ENCODE results near the gene RGS1.

RGS1 gene

GRCh38 chr1:192602757-192603156 is 27.2 kb downstream of the RGS1 start:
- ChIA-PET CTCF (interaction anchor here (0.8 to 1.8 kb wide), 4 partner anchors 23 to 113 kb away, joined by 3 to 5 read pairs (median 3); no protein-coding TSS in a partner anchor), POLR2A (no interaction called here)
- 100% methylated on average over 1 of the region's 1 CpG for WGBS (ENCODE audit: insufficient coverage)
- Histone ChIP-seq H3K27me3 (replicated peaks in 2 of 5; ENCODE audit: control insufficient read depth in 4 of 5, insufficient read depth in 5 of 5, low read length in 4 of 5) (no peaks in the 10 kb centered on the region), H3K9me3 (ENCODE audit: control extremely low read depth in 1 of 5, control insufficient read depth in 4 of 5, insufficient read depth in 2 of 5, low read depth in 1 of 5, low read length in 4 of 5) (no peaks in the 10 kb centered on the region), H3K4me3 (ENCODE audit: control insufficient read depth in 1 of 7, extremely low read depth in 1 of 7, insufficient read depth in 4 of 7, low read depth in 2 of 7, low read length in 6 of 7) (no peak overlapping the region), H3K27ac (ENCODE audit: insufficient read depth in 1 of 2, low read depth in 1 of 2, low read length in 2 of 2, poor library complexity in 1 of 2, severe bottlenecking in 2 of 2) (no peak overlapping the region), H3K4me1 (ENCODE audit: control extremely low read depth in 1 of 4, control insufficient read depth in 4 of 4, insufficient read depth in 4 of 4, low read length in 3 of 4) (peaks cover 6 to 17% (median 7%) of the 10 kb centered on the region in 4 experiments), H3K36me3 (ENCODE audit: control insufficient read depth in 4 of 4, insufficient read depth in 4 of 4, low read length in 3 of 4) (no peaks in the 10 kb centered on the region)
- DNase-seq: no peak

- H3K27me3 ChIP-seq (replicated peaks in 2 of 5; ENCODE audit: control insufficient read depth in 4 of 5, insufficient read depth in 5 of 5, low read length in 4 of 5): no peaks in the 10 kb centered on the region
- no peak overlapping the region for H3K27ac ChIP-seq (ENCODE audit: insufficient read depth in 1 of 2, low read depth in 1 of 2, low read length in 2 of 2, poor library complexity in 1 of 2, severe bottlenecking in 2 of 2)
- WGBS (ENCODE audit: insufficient coverage): 100% methylated on average over 2 of the region's 3 CpGs
- ChIA-PET POLR2A (no interaction called here), CTCF (interaction anchor here (0.8 to 1.9 kb wide), 7 partner anchors 24 to 129 kb away, joined by 3 to 6 read pairs (median 3); no protein-coding TSS in a partner anchor)
- H3K36me3 ChIP-seq (ENCODE audit: control insufficient read depth in 4 of 4, insufficient read depth in 4 of 4, low read length in 3 of 4): no peaks in the 10 kb centered on the region
- DNase-seq: no peak
- peaks cover 6 to 19% (median 7%) of the 10 kb centered on the region in 4 experiments for H3K4me1 ChIP-seq (ENCODE audit: control extremely low read depth in 1 of 4, control insufficient read depth in 4 of 4, insufficient read depth in 4 of 4, low read length in 3 of 4)
- no peaks in the 10 kb centered on the region for H3K9me3 ChIP-seq (ENCODE audit: control extremely low read depth in 1 of 5, control insufficient read depth in 4 of 5, insufficient read depth in 2 of 5, low read depth in 1 of 5, low read length in 4 of 5)
- H3K4me3 ChIP-seq (ENCODE audit: control insufficient read depth in 1 of 7, extremely low read depth in 1 of 7, insufficient read depth in 4 of 7, low read depth in 2 of 7, low read length in 6 of 7): no peak overlapping the region
Observed at GRCh38 chr1:192603218-192603787, 27.7 kb downstream of the RGS1 start.

GRCh38 chr1:192604979-192605620 is 29.5 kb downstream of the RGS1 start:
- peak; percentile 81 to 97 (median 94) for DNase-seq
- ChIA-PET CTCF (interaction anchor here (0.7 to 3.3 kb wide), 5 partner anchors 17 to 130 kb away, joined by 3 to 17 read pairs (median 5); no protein-coding TSS in a partner anchor), POLR2A (interaction anchor here (0.7 to 1.4 kb wide), 3 partner anchors 26 to 116 kb away, joined by 5 to 11 read pairs (median 7); no protein-coding TSS in a partner anchor)
- H3K9me3 ChIP-seq (ENCODE audit: control extremely low read depth in 1 of 5, control insufficient read depth in 4 of 5, insufficient read depth in 2 of 5, low read depth in 1 of 5, low read length in 4 of 5): no peaks in the 10 kb centered on the region
- no peak overlapping the region for H3K4me3 ChIP-seq (ENCODE audit: control insufficient read depth in 1 of 7, extremely low read depth in 1 of 7, insufficient read depth in 4 of 7, low read depth in 2 of 7, low read length in 6 of 7)
- H3K27ac ChIP-seq (ENCODE audit: insufficient read depth in 1 of 2, low read depth in 1 of 2, low read length in 2 of 2, poor library complexity in 1 of 2, severe bottlenecking in 2 of 2): no peak overlapping the region
- no peaks in the 10 kb centered on the region for H3K27me3 ChIP-seq (replicated peaks in 2 of 5; ENCODE audit: control insufficient read depth in 4 of 5, insufficient read depth in 5 of 5, low read length in 4 of 5)
- H3K36me3 ChIP-seq (ENCODE audit: control insufficient read depth in 4 of 4, insufficient read depth in 4 of 4, low read length in 3 of 4): no peaks in the 10 kb centered on the region
- peaks cover 12 to 33% (median 19%) of the 10 kb centered on the region in 4 experiments for H3K4me1 ChIP-seq (ENCODE audit: control extremely low read depth in 1 of 4, control insufficient read depth in 4 of 4, insufficient read depth in 4 of 4, low read length in 3 of 4)
- no CpG with 5 or more reads among the region's 3 CpGs for WGBS (ENCODE audit: insufficient coverage)

GRCh38 chr1:192608671-192609070 is 33.1 kb downstream of the RGS1 start:
- CTCF ChIA-PET: interaction anchor here (0.8 to 4.2 kb wide), 13 partner anchors 10 to 203 kb away, joined by 3 to 59 read pairs (median 3); no protein-coding TSS in a partner anchor
- Histone ChIP-seq H3K36me3 (ENCODE audit: control insufficient read depth in 4 of 4, insufficient read depth in 4 of 4, low read length in 3 of 4) (no peaks in the 10 kb centered on the region), H3K27ac (ENCODE audit: insufficient read depth in 1 of 2, low read depth in 1 of 2, low read length in 2 of 2, poor library complexity in 1 of 2, severe bottlenecking in 2 of 2) (peak overlapping the region in 1 of 2 experiments; percentile 59), H3K4me1 (ENCODE audit: control extremely low read depth in 1 of 4, control insufficient read depth in 4 of 4, insufficient read depth in 4 of 4, low read length in 3 of 4) (peaks cover 12 to 33% (median 23%) of the 10 kb centered on the region in 4 experiments), H3K27me3 (replicated peaks in 2 of 5; ENCODE audit: control insufficient read depth in 4 of 5, insufficient read depth in 5 of 5, low read length in 4 of 5) (no peaks in the 10 kb centered on the region), H3K9me3 (ENCODE audit: control extremely low read depth in 1 of 5, control insufficient read depth in 4 of 5, insufficient read depth in 2 of 5, low read depth in 1 of 5, low read length in 4 of 5) (no peaks in the 10 kb centered on the region), H3K4me3 (ENCODE audit: control insufficient read depth in 1 of 7, extremely low read depth in 1 of 7, insufficient read depth in 4 of 7, low read depth in 2 of 7, low read length in 6 of 7) (no peak overlapping the region)
- DNase-seq: peak in 2 of 3 donors; percentile 10 to 27
- POLR2A ChIA-PET: interaction anchor here (0.6 to 1.0 kb wide), 4 partner anchors 56 to 119 kb away, joined by 3 to 6 read pairs (median 3); no protein-coding TSS in a partner anchor
- WGBS (ENCODE audit: insufficient coverage): no CpG with 5 or more reads among the region's 2 CpGs

- peak; percentile 92 to 99 (median 98) for DNase-seq
- Histone ChIP-seq H3K36me3 (ENCODE audit: control insufficient read depth in 4 of 4, insufficient read depth in 4 of 4, low read length in 3 of 4) (no peaks in the 10 kb centered on the region), H3K27ac (ENCODE audit: insufficient read depth in 1 of 2, low read depth in 1 of 2, low read length in 2 of 2, poor library complexity in 1 of 2, severe bottlenecking in 2 of 2) (peak overlapping the region; percentile 70 to 78), H3K27me3 (replicated peaks in 2 of 5; ENCODE audit: control insufficient read depth in 4 of 5, insufficient read depth in 5 of 5, low read length in 4 of 5) (no peaks in the 10 kb centered on the region), H3K4me3 (ENCODE audit: control insufficient read depth in 1 of 7, extremely low read depth in 1 of 7, insufficient read depth in 4 of 7, low read depth in 2 of 7, low read length in 6 of 7) (no peak overlapping the region), H3K9me3 (ENCODE audit: control extremely low read depth in 1 of 5, control insufficient read depth in 4 of 5, insufficient read depth in 2 of 5, low read depth in 1 of 5, low read length in 4 of 5) (no peaks in the 10 kb centered on the region), H3K4me1 (ENCODE audit: control extremely low read depth in 1 of 4, control insufficient read depth in 4 of 4, insufficient read depth in 4 of 4, low read length in 3 of 4) (peaks cover 11 to 32% (median 23%) of the 10 kb centered on the region in 4 experiments)
- POLR2A ChIA-PET: interaction anchor here (0.9 to 1.0 kb wide), 3 partner anchors 57 to 120 kb away, joined by 3 to 6 read pairs (median 3); no protein-coding TSS in a partner anchor
- WGBS (ENCODE audit: insufficient coverage): 0% methylated on average over 2 of the region's 12 CpGs
- CTCF ChIA-PET: interaction anchor here (0.7 to 4.3 kb wide), 16 partner anchors 11 to 202 kb away, joined by 3 to 77 read pairs (median 4); no protein-coding TSS in a partner anchor
Observed at GRCh38 chr1:192609110-192610079, 33.8 kb downstream of the RGS1 start.

- CTCF ChIA-PET: interaction anchor here (0.7 to 4.3 kb wide), 14 partner anchors 18 to 422 kb away, joined by 3 to 77 read pairs (median 3); no protein-coding TSS in a partner anchor
- WGBS (ENCODE audit: insufficient coverage): no CpG with 5 or more reads among the region's 3 CpGs
- POLR2A ChIA-PET: interaction anchor here (0.7 kb wide), 1 partner anchor 1175 kb away, joined by 3 read pairs; no protein-coding TSS in a partner anchor
Observed at GRCh38 chr1:192610112-192610889, 34.7 kb downstream of the RGS1 start.

More at GRCh38 chr1:192610112-192610889, 34.7 kb downstream of the RGS1 start:
- no peaks in the 10 kb centered on the region for H3K9me3 ChIP-seq (ENCODE audit: control extremely low read depth in 1 of 5, control insufficient read depth in 4 of 5, insufficient read depth in 2 of 5, low read depth in 1 of 5, low read length in 4 of 5)
- DNase-seq: peak; percentile 54 to 73 (median 69)
- H3K4me1 ChIP-seq (ENCODE audit: control extremely low read depth in 1 of 4, control insufficient read depth in 4 of 4, insufficient read depth in 4 of 4, low read length in 3 of 4): peaks cover 6 to 26% (median 18%) of the 10 kb centered on the region in 4 experiments
- H3K27me3 ChIP-seq (replicated peaks in 2 of 5; ENCODE audit: control insufficient read depth in 4 of 5, insufficient read depth in 5 of 5, low read length in 4 of 5): no peaks in the 10 kb centered on the region
- no peaks in the 10 kb centered on the region for H3K36me3 ChIP-seq (ENCODE audit: control insufficient read depth in 4 of 4, insufficient read depth in 4 of 4, low read length in 3 of 4)
- H3K4me3 ChIP-seq (ENCODE audit: control insufficient read depth in 1 of 7, extremely low read depth in 1 of 7, insufficient read depth in 4 of 7, low read depth in 2 of 7, low read length in 6 of 7): no peak overlapping the region
- H3K27ac ChIP-seq (ENCODE audit: insufficient read depth in 1 of 2, low read depth in 1 of 2, low read length in 2 of 2, poor library complexity in 1 of 2, severe bottlenecking in 2 of 2): no peak overlapping the region
